Right atrium auricular region (tissue), 2 donors: Measurements from ENCODE around the gene PDE9A. TPM values are rescaled to one million over a fixed set of nuclear protein-coding genes. Genes with fewer than 3 reads are reported as not detected.

Source experiments
- DNase-seq: peaks from one replicate; pipeline ENCODE4 v3.0.0-alpha.2; 2019; ENCODE audit warnings: low spot score
- H3K27ac ChIP-seq, 2 donors: fragments of 200-600 bp; sonication (generic); 1 replicate in 1 of 2; 2 replicates in 1 of 2; pipeline ENCODE4 v1.5.1; 2016 to 2019
- H3K27me3 ChIP-seq, 2 donors: fragments of 200-600 bp; sonication (generic); one replicate each; pipeline versions ENCODE4 v1.5.1 to v1.6.0; 2017 to 2019
- H3K36me3 ChIP-seq: fragments of 200-600 bp; sonication (generic); one replicate; pipeline ENCODE4 v1.5.1; 2016
- H3K4me1 ChIP-seq, 2 donors: fragments of 200-600 bp; sonication (generic); one replicate each; pipeline versions ENCODE4 v1.5.1 to v1.6.0; 2017 to 2019
- H3K4me3 ChIP-seq, 2 donors: fragments of 200-600 bp; sonication (generic); 1 replicate in 1 of 2; 2 replicates in 1 of 2; pipeline ENCODE4 v1.5.1; 2017 to 2019; ENCODE audit warnings: mild to moderate bottlenecking in 1 of 2, moderate library complexity in 1 of 2
- H3K9me3 ChIP-seq, 2 donors: fragments of 200-600 bp; sonication (generic); one replicate each; pipeline ENCODE4 v1.5.1; 2019
- total RNA-seq, 2 donors: library from RNA; depleted of rRNA; stranded (reverse); fragments of >200 nt; gene quantifications; one replicate each; pipeline ENCODE4 v1.1.0, GENCODE V29; 2016
- TF ChIP-seq, protein P1 (sequence below), 2 donors: fragments of 200-600 bp; sonication (generic); IDR thresholded peaks; one replicate each; pipeline ENCODE4 v1.5.1; 2019; ENCODE audit warnings: antibody characterized with exemption in 2 of 2

The PDE9A gene
- total RNA-seq, 2 donors from 2014 or later: 1.1 to 2.0 TPM

DNA sequence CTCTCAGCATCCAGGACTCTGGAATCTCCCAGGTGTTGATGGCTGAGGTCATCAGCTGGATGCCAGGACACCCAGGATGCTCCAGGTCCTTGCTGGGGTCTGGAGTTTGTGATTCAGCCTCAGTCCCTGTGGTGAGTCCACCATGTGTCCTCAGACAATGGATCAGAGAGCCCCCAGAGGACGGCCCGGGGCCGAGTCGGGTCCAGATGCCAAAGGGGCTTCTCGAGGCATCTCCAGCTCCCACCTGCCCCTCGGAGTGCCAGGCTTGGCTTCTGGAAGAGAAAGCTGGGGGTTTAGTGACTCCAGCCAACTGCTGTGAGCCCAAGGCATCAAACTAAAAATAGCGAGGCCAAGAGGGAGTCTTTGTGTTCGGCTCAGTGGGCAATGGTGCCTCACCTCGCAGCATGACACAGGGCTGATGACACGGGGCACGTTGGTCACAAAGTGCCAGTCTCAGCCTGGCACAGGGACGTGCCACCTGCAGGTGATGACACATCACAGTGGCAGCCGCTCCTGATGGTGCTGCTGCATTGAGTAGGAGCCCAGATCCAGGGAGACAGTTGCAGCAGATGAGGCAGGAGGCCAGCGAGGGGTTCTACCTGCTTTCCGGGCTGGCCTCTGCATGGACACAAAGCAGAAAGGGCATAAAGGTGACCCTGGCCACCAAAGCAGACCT lies 10.6 kb downstream of the PDE9A start:
- H3K4me1 ChIP-seq: peaks cover 0 to 17% of the 10 kb centered on the region in 2 donors
- no peak overlapping the region for H3K4me3 ChIP-seq
- TF ChIP-seq, protein P1, sequence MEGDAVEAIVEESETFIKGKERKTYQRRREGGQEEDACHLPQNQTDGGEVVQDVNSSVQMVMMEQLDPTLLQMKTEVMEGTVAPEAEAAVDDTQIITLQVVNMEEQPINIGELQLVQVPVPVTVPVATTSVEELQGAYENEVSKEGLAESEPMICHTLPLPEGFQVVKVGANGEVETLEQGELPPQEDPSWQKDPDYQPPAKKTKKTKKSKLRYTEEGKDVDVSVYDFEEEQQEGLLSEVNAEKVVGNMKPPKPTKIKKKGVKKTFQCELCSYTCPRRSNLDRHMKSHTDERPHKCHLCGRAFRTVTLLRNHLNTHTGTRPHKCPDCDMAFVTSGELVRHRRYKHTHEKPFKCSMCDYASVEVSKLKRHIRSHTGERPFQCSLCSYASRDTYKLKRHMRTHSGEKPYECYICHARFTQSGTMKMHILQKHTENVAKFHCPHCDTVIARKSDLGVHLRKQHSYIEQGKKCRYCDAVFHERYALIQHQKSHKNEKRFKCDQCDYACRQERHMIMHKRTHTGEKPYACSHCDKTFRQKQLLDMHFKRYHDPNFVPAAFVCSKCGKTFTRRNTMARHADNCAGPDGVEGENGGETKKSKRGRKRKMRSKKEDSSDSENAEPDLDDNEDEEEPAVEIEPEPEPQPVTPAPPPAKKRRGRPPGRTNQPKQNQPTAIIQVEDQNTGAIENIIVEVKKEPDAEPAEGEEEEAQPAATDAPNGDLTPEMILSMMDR (IDR thresholded peaks at IDR 0.05): no peak
- no peaks in the 10 kb centered on the region for H3K27me3 ChIP-seq
- no peaks in the 10 kb centered on the region for H3K36me3 ChIP-seq
- no peak for DNase-seq
- H3K9me3 ChIP-seq: no peaks in the 10 kb centered on the region
- H3K27ac ChIP-seq: no peak overlapping the region

DNA sequence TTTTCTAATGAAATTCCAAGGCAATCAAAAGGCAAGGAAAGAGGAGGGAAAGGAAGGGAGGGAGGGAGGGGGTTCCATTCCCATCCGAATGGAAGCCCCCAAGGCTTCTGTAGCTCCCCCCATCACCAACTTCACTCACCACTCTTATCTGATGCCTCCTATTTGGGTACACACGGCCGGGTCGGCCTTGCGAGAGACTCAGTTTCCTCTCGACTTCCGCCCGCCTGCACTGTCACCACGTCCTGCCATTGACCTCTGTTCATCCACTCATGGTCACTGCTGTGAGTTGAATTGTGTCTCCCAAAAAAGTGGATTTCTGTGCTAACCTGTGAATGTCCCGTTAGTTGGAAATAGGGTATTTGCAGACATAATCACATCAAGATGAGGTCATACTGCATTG lies 11.2 kb downstream of the PDE9A start:
- Histone ChIP-seq H3K36me3 (no peaks in the 10 kb centered on the region), H3K4me1 (peaks cover 0 to 18% of the 10 kb centered on the region in 2 donors), H3K27ac (no peak overlapping the region), H3K27me3 (no peaks in the 10 kb centered on the region), H3K9me3 (no peaks in the 10 kb centered on the region), H3K4me3 (no peak overlapping the region)
- TF ChIP-seq, protein P1 (IDR thresholded peaks at IDR 0.05): no peak
- no peak for DNase-seq

DNA sequence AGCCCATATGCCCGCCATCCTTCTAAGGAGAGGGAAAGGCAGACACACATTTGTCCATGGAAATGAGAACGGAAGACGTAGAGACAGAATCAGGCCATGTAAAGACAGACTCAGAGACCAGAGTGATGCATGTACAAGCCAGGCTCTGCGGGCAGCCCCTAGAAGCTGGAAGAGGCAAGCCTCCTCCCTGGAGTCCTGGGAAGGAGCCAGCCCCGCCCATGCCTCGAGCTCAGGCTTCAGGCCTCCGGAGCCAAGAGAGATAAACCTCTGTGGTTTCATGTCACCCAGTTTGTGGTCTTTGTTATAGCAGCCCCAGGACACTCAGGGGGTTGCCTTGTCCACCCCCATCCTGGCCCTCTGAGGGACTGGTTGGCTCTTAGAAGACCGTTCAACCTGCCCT lies 11.6 kb downstream of the PDE9A start:
- no peaks in the 10 kb centered on the region for H3K9me3 ChIP-seq
- DNase-seq: no peak
- peaks cover 0 to 18% of the 10 kb centered on the region in 2 donors for H3K4me1 ChIP-seq
- TF ChIP-seq, protein P1 (IDR thresholded peaks at IDR 0.05): no peak
- H3K4me3 ChIP-seq: no peak overlapping the region
- H3K27me3 ChIP-seq: no peaks in the 10 kb centered on the region
- no peak overlapping the region for H3K27ac ChIP-seq
- H3K36me3 ChIP-seq: no peaks in the 10 kb centered on the region

DNA sequence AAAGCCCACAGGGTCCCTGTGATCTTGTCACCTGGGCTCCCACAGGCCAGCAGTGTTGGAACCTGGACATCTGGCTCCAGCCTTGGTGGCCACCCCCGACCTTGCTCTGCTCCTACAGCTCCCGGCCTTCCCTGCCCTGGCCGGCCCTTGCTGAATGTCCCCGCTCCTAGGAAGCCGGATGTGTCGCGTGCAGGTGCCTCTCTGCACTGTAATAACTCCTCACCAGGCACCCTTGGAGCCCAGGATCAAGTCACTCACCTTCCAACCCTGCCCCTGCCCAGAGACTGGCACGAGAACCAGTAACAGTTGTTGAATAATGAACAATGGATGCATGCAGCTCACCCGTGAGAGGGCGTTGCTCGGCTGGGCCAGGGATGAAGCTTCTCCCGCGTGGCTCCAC lies 12.1 kb downstream of the PDE9A start:
- peaks cover 0 to 18% of the 10 kb centered on the region in 2 donors for H3K4me1 ChIP-seq
- TF ChIP-seq, protein P1 (IDR thresholded peaks at IDR 0.05): no peak

DNA sequence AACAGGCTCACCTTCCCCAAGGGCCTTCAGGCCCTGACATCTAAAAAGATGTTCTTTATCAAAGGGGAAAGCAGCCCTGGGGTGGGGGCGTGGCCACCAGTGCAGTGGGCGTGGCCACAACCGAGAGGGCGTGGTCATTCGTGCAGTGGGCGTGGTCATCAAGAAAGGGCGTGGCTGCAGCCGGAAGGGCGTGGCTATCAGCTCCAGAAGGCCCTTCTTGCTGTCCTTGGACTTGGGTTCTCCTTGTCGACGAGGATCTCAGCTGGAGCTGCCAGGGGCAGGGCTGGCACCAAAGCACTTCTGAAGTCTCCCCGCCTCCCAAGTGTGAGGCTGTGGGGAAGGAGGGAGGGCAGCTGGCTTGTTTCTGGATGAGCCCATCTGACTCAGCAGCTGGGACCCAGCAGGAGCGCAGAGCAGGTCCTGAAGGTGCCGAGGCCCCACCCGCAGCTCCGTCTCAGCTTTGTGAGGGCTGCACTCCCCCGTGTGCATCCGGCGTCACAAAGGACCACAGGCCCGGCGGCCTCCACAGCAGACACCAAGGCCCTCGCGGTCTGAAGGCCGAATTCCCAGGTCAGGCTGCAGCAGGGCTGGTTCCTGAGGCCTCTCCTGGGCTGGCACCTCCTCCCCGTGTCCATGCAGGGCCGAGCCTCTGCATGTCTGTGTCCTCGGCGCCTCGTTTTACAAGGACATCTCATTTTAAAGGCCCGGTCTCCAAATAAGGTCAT lies 12.8 kb downstream of the PDE9A start:
- no peaks in the 10 kb centered on the region for H3K27me3 ChIP-seq
- DNase-seq: no peak
- TF ChIP-seq, protein P1 (IDR thresholded peaks at IDR 0.05): no peak
- peaks cover 0 to 18% of the 10 kb centered on the region in 2 donors for H3K4me1 ChIP-seq
- H3K36me3 ChIP-seq: no peaks in the 10 kb centered on the region
- no peaks in the 10 kb centered on the region for H3K9me3 ChIP-seq
- no peak overlapping the region for H3K27ac ChIP-seq
- no peak overlapping the region for H3K4me3 ChIP-seq

More for the DNA sequence above, 12.1 kb downstream of the PDE9A start:
- H3K9me3 ChIP-seq: no peaks in the 10 kb centered on the region
- H3K27ac ChIP-seq: no peak overlapping the region
- H3K4me3 ChIP-seq: no peak overlapping the region
- DNase-seq: no peak
- H3K36me3 ChIP-seq: no peaks in the 10 kb centered on the region
- no peaks in the 10 kb centered on the region for H3K27me3 ChIP-seq
